Ovary (tissue), 3 donors: ENCODE measurements around the gene FAAP20.

ENCODE experiments used
- CTCF ChIP-seq, 3 donors: fragments of 450-650 bp in 2 of 3; fragments of 200-600 bp in 1 of 3; IDR thresholded peaks; one replicate each; pipeline versions ENCODE4 v1.5.1 to v1.8.0; 2016 to 2022; ENCODE audit warnings: antibody characterized with exemption in 3 of 3, mild to moderate bottlenecking in 1 of 3
- POLR2A ChIP-seq: fragments of 450-650 bp; IDR thresholded peaks from one replicate; pipeline ENCODE4 v1.6.1; 2017; ENCODE audit warnings: antibody characterized with exemption, mild to moderate bottlenecking, moderate library complexity
- donor health status: DM: no; HTN: no; CAD: no.

- TF ChIP-seq CTCF (IDR thresholded peaks at IDR 0.05) (no peak), POLR2A (no peak)
Measured at GRCh38 chr1:2216767-2217058, 22.1 kb upstream of the FAAP20 start.
